Glutamatergic neuron (in vitro differentiated cells): ENCODE results near the gene SLC12A6. TPM values are rescaled to one million over a fixed set of nuclear protein-coding genes. Genes with fewer than 3 reads are reported as not detected.

Source experiments
- DNase-seq: peaks from one replicate; pipeline ENCODE4 v3.0.0; 2022
- H3K27ac Mint-ChIP-seq: one replicate; pipeline ENCODE4 v1.8.0; 2020; ENCODE audit warnings: mild to moderate bottlenecking, mixed read lengths, inconsistent platforms; ENCODE audit not compliant: unreplicated experiment
- H3K27me3 Mint-ChIP-seq: one replicate; pipeline ENCODE4 v1.8.0; 2020; ENCODE audit warnings: mild to moderate bottlenecking, moderate library complexity, mixed read lengths, inconsistent platforms; ENCODE audit not compliant: unreplicated experiment
- H3K36me3 Mint-ChIP-seq: one replicate; pipeline ENCODE4 v1.8.0; 2020; ENCODE audit warnings: mild to moderate bottlenecking, mixed read lengths, inconsistent platforms; ENCODE audit not compliant: unreplicated experiment
- H3K4me1 Mint-ChIP-seq: one replicate; pipeline ENCODE4 v1.8.0; 2020; ENCODE audit warnings: mild to moderate bottlenecking, low read depth, mixed read lengths, inconsistent platforms; ENCODE audit not compliant: unreplicated experiment
- H3K4me3 Mint-ChIP-seq: one replicate; pipeline ENCODE4 v1.8.0; 2020; ENCODE audit warnings: mild to moderate bottlenecking, mixed read lengths, inconsistent platforms; ENCODE audit not compliant: unreplicated experiment
- H3K9me3 Mint-ChIP-seq: one replicate; pipeline ENCODE4 v1.8.0; 2020; ENCODE audit warnings: mild to moderate bottlenecking, moderate library complexity, mixed read lengths, inconsistent platforms; ENCODE audit not compliant: unreplicated experiment
- total RNA-seq: library from RNA; stranded (reverse); fragmentation: NEBNext Ultra II Directional; extraction: Animal tissue kit (Norgen Biotek cat#: 25700); gene quantifications from one replicate; pipeline ENCODE4 v1.2.1, GENCODE V29; 2021; ENCODE audit not compliant: unreplicated experiment
- TF ChIP-seq, protein P1 (sequence below): fragments of 200-600 bp; sonication (generic); IDR thresholded peaks from one replicate; pipeline ENCODE4 v1.5.0; 2021; ENCODE audit not compliant: partially characterized antibody, unreplicated experiment

SLC12A6 gene
- total RNA-seq, 1 donor from 2014 or later = 43.3 TPM

DNA sequence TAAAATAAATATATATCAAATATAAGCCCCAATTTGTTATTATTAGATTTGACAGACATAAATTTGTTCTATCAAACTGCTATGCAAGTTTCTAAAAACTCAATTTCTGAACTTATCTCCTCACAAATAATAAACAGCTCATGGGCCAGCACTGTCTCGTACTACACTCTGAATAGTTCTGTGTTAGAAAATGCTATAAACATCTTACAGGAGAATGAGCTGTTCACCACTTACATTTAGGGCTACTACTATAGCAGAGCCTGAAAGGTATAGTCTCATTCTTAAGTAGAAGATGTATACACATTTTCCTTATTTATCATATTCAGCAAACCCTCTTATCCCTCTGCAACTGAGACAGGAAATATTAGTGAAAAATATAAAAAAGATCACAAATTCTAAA is 12.6 kb downstream of the SLC12A6 start:
- no peaks in the 10 kb centered on the region for H3K4me1 Mint-ChIP-seq
- no peak overlapping the region for H3K27ac Mint-ChIP-seq
- H3K36me3 Mint-ChIP-seq = peaks cover 5% of the 10 kb centered on the region
- no peak overlapping the region for H3K4me3 Mint-ChIP-seq
- TF ChIP-seq, protein P1, sequence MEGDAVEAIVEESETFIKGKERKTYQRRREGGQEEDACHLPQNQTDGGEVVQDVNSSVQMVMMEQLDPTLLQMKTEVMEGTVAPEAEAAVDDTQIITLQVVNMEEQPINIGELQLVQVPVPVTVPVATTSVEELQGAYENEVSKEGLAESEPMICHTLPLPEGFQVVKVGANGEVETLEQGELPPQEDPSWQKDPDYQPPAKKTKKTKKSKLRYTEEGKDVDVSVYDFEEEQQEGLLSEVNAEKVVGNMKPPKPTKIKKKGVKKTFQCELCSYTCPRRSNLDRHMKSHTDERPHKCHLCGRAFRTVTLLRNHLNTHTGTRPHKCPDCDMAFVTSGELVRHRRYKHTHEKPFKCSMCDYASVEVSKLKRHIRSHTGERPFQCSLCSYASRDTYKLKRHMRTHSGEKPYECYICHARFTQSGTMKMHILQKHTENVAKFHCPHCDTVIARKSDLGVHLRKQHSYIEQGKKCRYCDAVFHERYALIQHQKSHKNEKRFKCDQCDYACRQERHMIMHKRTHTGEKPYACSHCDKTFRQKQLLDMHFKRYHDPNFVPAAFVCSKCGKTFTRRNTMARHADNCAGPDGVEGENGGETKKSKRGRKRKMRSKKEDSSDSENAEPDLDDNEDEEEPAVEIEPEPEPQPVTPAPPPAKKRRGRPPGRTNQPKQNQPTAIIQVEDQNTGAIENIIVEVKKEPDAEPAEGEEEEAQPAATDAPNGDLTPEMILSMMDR = no peak
- no peaks in the 10 kb centered on the region for H3K27me3 Mint-ChIP-seq
- DNase-seq = no peak
- H3K9me3 Mint-ChIP-seq = no peaks in the 10 kb centered on the region

- H3K4me3 Mint-ChIP-seq = no peak overlapping the region
- TF ChIP-seq, protein P1 = no peak
- H3K27ac Mint-ChIP-seq = no peak overlapping the region
- H3K9me3 Mint-ChIP-seq = peaks cover 3% of the 10 kb centered on the region
- H3K4me1 Mint-ChIP-seq = peaks cover 4% of the 10 kb centered on the region
- peaks cover 5% of the 10 kb centered on the region for H3K36me3 Mint-ChIP-seq
- DNase-seq = no peak
- no peaks in the 10 kb centered on the region for H3K27me3 Mint-ChIP-seq
These were observed 14.4 kb downstream of the SLC12A6 start for GRCh38 chr15:34323217-34323616.

DNA sequence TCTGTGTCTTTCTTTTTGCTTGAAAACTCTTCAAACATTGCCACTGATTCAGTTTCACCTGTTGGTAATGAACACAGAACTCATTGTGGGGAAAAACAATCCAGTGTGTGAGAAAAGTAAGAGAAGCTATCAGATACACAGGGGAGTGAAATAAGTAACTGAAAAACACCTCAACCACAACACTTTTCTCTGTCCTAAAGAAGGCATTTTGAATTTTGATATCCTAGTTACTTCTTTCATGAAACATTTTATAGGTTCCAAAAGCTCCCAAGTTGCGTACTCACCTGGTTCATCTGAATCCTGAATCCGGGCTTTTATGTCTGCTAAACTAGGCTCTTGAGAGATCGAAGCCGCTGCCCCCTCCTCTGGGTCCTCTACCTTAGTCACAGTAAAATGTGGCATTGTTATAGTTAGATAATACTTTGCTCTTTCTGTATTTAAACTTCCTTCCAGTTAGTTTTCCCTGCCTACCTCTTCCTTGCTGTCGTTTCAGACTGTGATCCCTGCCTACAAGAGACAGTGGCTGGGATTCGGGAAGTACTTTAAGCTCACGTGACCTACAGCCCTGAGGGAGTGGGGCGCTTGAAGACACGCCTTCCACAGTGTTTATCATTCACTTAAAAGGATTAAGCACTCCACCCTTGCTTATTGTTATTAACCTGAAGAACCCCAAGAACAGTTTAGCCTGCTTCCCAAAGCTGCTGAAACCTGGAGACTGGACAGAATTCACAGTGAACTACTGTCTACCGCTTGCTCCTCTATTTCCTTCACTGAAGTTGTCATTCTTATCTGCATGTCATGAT is 19.1 kb downstream of the SLC12A6 start:
- H3K4me3 Mint-ChIP-seq = peak overlapping the region; percentile 79
- H3K36me3 Mint-ChIP-seq = peaks cover 5% of the 10 kb centered on the region
- no peaks in the 10 kb centered on the region for H3K27me3 Mint-ChIP-seq
- peaks cover 4% of the 10 kb centered on the region for H3K4me1 Mint-ChIP-seq
- H3K27ac Mint-ChIP-seq = peak overlapping the region; percentile 2
- TF ChIP-seq, protein P1 = no peak
- peaks cover 3% of the 10 kb centered on the region for H3K9me3 Mint-ChIP-seq
- DNase-seq = peak; percentile 35

GRCh38 chr15:34314491-34315490 is 22.8 kb downstream of the SLC12A6 start:
- DNase-seq = no peak
- Mint-ChIP-seq H3K36me3 (no peaks in the 10 kb centered on the region), H3K9me3 (peaks cover 5% of the 10 kb centered on the region), H3K4me1 (peaks cover 7% of the 10 kb centered on the region), H3K4me3 (no peak overlapping the region), H3K27ac (no peak overlapping the region), H3K27me3 (peaks cover 2% of the 10 kb centered on the region)
- TF ChIP-seq, protein P1 = no peak
